T-cell (primary cell): ENCODE measurements around the gene NEUROD1. TPM values are rescaled to one million over a fixed set of nuclear protein-coding genes. Genes with fewer than 3 reads are reported as not detected.
"Not testable (repeated sequence)": the region's sequence is repeated elsewhere in the genome, so short reads cannot be mapped to it uniquely, and the experiment has no call there.

Experiments
- ATAC-seq, 4 experiments: fragments of 200-7000 bp in 3 of 4; fragments of 150-1000 bp in 1 of 4; cut with Tn5 transposase; replicated peaks in 1 of 4; 1 replicate in 3 of 4; 2 replicates in 1 of 4; pipeline ENCODE4 v1.10.0; 2021; ENCODE audit warnings: moderate library complexity in 3 of 4, mild to moderate bottlenecking in 2 of 4, moderate number of reproducible peaks in 1 of 4
- CTCF ChIA-PET, 2 donors: fragments of 300-600 bp; sonication (Branson Sonifier 250); formaldehyde crosslinking; loops; one replicate each; lab custom pipeline; 2022; ENCODE audit warnings: antibody characterized with exemption in 2 of 2; lab: Charles Lee
- POLR2A ChIA-PET, 2 donors: fragments of 300-600 bp; sonication (Branson Sonifier 250); formaldehyde crosslinking; loops; one replicate each; lab custom pipeline; 2022; ENCODE audit warnings: antibody characterized with exemption in 2 of 2; lab: Charles Lee
- DNase-seq, 35 experiments: peaks; one replicate each; pipeline versions ENCODE4 v3.0.0 to v3.0.0-alpha.2; 2013 to 2023
- H3K27ac ChIP-seq: one replicate; pipeline ENCODE4 v1.5.1; 2013; ENCODE audit warnings: low read length
- H3K27me3 ChIP-seq, 2 experiments: replicated peaks in 1 of 2; 1 replicate in 1 of 2; 2 replicates in 1 of 2; pipeline versions ENCODE4 v1.6.1 to v1.7.0; 2013; ENCODE audit warnings: low read length in 1 of 2, mixed read lengths in 1 of 2; ENCODE audit not compliant: control insufficient read depth in 2 of 2, insufficient read depth in 2 of 2; ENCODE audit errors: extremely low read depth in 1 of 2
- H3K36me3 ChIP-seq, 2 donors: 1 replicate in 1 of 2; 2 replicates in 1 of 2; pipeline versions ENCODE4 v1.6.1 to v1.7.0; 2013; ENCODE audit warnings: low read length in 1 of 2; ENCODE audit not compliant: control insufficient read depth in 2 of 2, insufficient read depth in 1 of 2; ENCODE audit errors: extremely low read depth in 1 of 2
- H3K4me1 ChIP-seq, 2 experiments: 1 replicate in 1 of 2; 2 replicates in 1 of 2; pipeline versions ENCODE4 v1.6.1 to v1.7.0; 2013; ENCODE audit warnings: low read length in 2 of 2, mixed read lengths in 1 of 2; ENCODE audit not compliant: insufficient read depth in 2 of 2, control insufficient read depth in 1 of 2; ENCODE audit errors: extremely low read depth in 1 of 2
- H3K4me3 ChIP-seq, 2 donors: 1 replicate in 1 of 2; 2 replicates in 1 of 2; pipeline versions ENCODE4 v1.5.1 to v1.7.0; 2013; ENCODE audit warnings: mild to moderate bottlenecking in 2 of 2, low read length in 1 of 2, moderate library complexity in 1 of 2; ENCODE audit not compliant: control insufficient read depth in 1 of 2; ENCODE audit errors: extremely low read depth in 1 of 2
- H3K9me3 ChIP-seq: 2 replicates; pipeline ENCODE4 v1.7.0; 2013
- H3K27ac Mint-ChIP-seq, 2 donors: one replicate each; pipeline ENCODE4 v1.8.0; 2020 to 2021; ENCODE audit warnings: mild to moderate bottlenecking in 2 of 2, mixed read lengths in 2 of 2
- H3K27me3 Mint-ChIP-seq, 2 donors: one replicate each; pipeline ENCODE4 v1.8.0; 2021 to 2022; ENCODE audit warnings: mixed read lengths in 2 of 2
- H3K36me3 Mint-ChIP-seq: one replicate; pipeline ENCODE4 v1.8.0; 2021; ENCODE audit warnings: mixed read lengths
- H3K4me1 Mint-ChIP-seq, 3 donors: one replicate each; pipeline ENCODE4 v1.8.0; 2020 to 2022; ENCODE audit warnings: mixed read lengths in 3 of 3, mild to moderate bottlenecking in 1 of 3
- H3K4me3 Mint-ChIP-seq, 3 donors: one replicate each; pipeline ENCODE4 v1.8.0; 2020 to 2022; ENCODE audit warnings: mild to moderate bottlenecking in 3 of 3, mixed read lengths in 3 of 3, moderate library complexity in 3 of 3
- H3K9me3 Mint-ChIP-seq, 3 donors: one replicate each; pipeline ENCODE4 v1.8.0; 2020 to 2022; ENCODE audit warnings: mixed read lengths in 3 of 3
- WGBS: methylation state at CpG from one replicate; pipeline ENCODE4 v1.1.5; 2013; ENCODE audit warnings: missing lambda C conversion rate; ENCODE audit not compliant: insufficient coverage; 5-methylcytosine and 5-hydroxymethylcytosine counted together
- total RNA-seq, 35 experiments: library from RNA in 6 of 35; stranded (reverse) in 6 of 35; fragments of 120-200 nt in 1 of 35; gene quantifications; one replicate each; pipeline versions ENCODE4 v1.2.1 to v1.2.4 and lab custom pipeline; 2013 to 2026

The NEUROD1 gene
- total RNA-seq (not detected), total RNA-seq (lab: John Stamatoyannopoulos, UW) (0 to 0.08 (median 0) reads per million in 29 experiments)
- total RNA-seq (2013), result not detected

GRCh38 chr2:181680055-181680936 lies at the start of gene NEUROD1:
TSS of gene NEUROD1 (minus strand) at chr2:181680517. CDS start at chr2:181678860, 1,657 bp downstream.
- peaks cover 0 to 18% (median 4%) of the 10 kb centered on the region in 3 donors for H3K9me3 Mint-ChIP-seq
- peaks cover 3% of the 10 kb centered on the region for H3K36me3 Mint-ChIP-seq
- H3K4me1 Mint-ChIP-seq, result peaks cover 54 to 60% (median 54%) of the 10 kb centered on the region in 3 donors
- peak within 1 kb of the TSS in 1 of 2 donors; percentile 54 for H3K4me3 ChIP-seq
- no peaks in the 10 kb centered on the region for H3K36me3 ChIP-seq
- POLR2A ChIA-PET, result no interaction called here
- peaks cover 2% of the 10 kb centered on the region for H3K9me3 ChIP-seq
- H3K27ac Mint-ChIP-seq, result peak within 1 kb of the TSS in 1 of 2 donors; percentile 42
- CTCF ChIA-PET, result interaction anchor here in 1 of 2 donors (0.8 to 0.9 kb wide), 2 partner anchors 35 to 217 kb away, joined by 3 read pairs; no protein-coding TSS in a partner anchor
- H3K4me3 Mint-ChIP-seq, result peak within 1 kb of the TSS; percentile 54 to 68 (median 59)
- ATAC-seq (no peak), DNase-seq (no peak)
- WGBS, result 3% methylated on average over 41 of the region's 45 CpGs
- H3K27me3 ChIP-seq, result peaks cover 46 to 72% of the 10 kb centered on the region in 2 experiments
- no peak within 1 kb of the TSS for H3K27ac ChIP-seq
- peaks cover 10 to 55% of the 10 kb centered on the region in 2 experiments for H3K4me1 ChIP-seq
- peaks cover 78 to 79% of the 10 kb centered on the region in 2 donors for H3K27me3 Mint-ChIP-seq

GRCh38 chr2:181725476-181725875 lies 45.2 kb upstream of the NEUROD1 start:
- ChIA-PET CTCF (no interaction called here), POLR2A (interaction anchor here in 1 of 2 donors (0.7 kb wide), 1 partner anchor 109 kb away, joined by 3 read pairs; no protein-coding TSS in a partner anchor)
- Histone ChIP-seq H3K4me1 (no peaks in the 10 kb centered on the region), H3K9me3 (no peaks in the 10 kb centered on the region), H3K4me3 (no peak overlapping the region), H3K27ac (no peak overlapping the region), H3K36me3 (no peaks in the 10 kb centered on the region), H3K27me3 (peaks cover 0 to 2% of the 10 kb centered on the region in 2 experiments)
- Mint-ChIP-seq H3K9me3 (no peaks in the 10 kb centered on the region), H3K4me1 (no peaks in the 10 kb centered on the region), H3K27ac (no peak overlapping the region), H3K36me3 (no peaks in the 10 kb centered on the region), H3K4me3 (no peak overlapping the region), H3K27me3 (peaks cover 27 to 32% of the 10 kb centered on the region in 2 donors)
- no peak for DNase-seq
- no peak for ATAC-seq
- WGBS, result no CpG with 5 or more reads among the region's 1 CpG

- CTCF ChIA-PET, result interaction anchor here (0.6 to 1.7 kb wide), 2 partner anchors 9 to 229 kb away, joined by 3 to 7 read pairs; no protein-coding TSS in a partner anchor
- POLR2A ChIA-PET, result no interaction called here
- no peak for ATAC-seq
Observed at GRCh38 chr2:181724662-181725061, 44.3 kb upstream of the NEUROD1 start.

GRCh38 chr2:181723731-181724130 lies 43.4 kb upstream of the NEUROD1 start:
- Mint-ChIP-seq H3K36me3 (no peaks in the 10 kb centered on the region), H3K27ac (no peak overlapping the region), H3K4me1 (no peaks in the 10 kb centered on the region), H3K4me3 (no peak overlapping the region), H3K9me3 (no peaks in the 10 kb centered on the region), H3K27me3 (peaks cover 25 to 26% of the 10 kb centered on the region in 2 donors)
- H3K9me3 ChIP-seq, result no peaks in the 10 kb centered on the region
- H3K27ac ChIP-seq, result no peak overlapping the region
- ChIA-PET POLR2A (no interaction called here), CTCF (interaction anchor here (0.7 to 1.7 kb wide), 4 partner anchors 8 to 612 kb away, joined by 3 to 9 read pairs (median 6); no protein-coding TSS in a partner anchor)
- H3K27me3 ChIP-seq, result peaks cover 0 to 2% of the 10 kb centered on the region in 2 experiments
- WGBS, result no CpG with 5 or more reads among the region's 2 CpGs
- no peaks in the 10 kb centered on the region for H3K4me1 ChIP-seq
- ATAC-seq (no peak), DNase-seq (no peak)
- H3K4me3 ChIP-seq, result no peak overlapping the region
- H3K36me3 ChIP-seq, result no peaks in the 10 kb centered on the region

More at GRCh38 chr2:181724662-181725061, 44.3 kb upstream of the NEUROD1 start:
- H3K9me3 ChIP-seq, result no peaks in the 10 kb centered on the region
- H3K27ac Mint-ChIP-seq, result no peak overlapping the region
- H3K27ac ChIP-seq, result no peak overlapping the region
- H3K36me3 Mint-ChIP-seq, result no peaks in the 10 kb centered on the region
- no peaks in the 10 kb centered on the region for H3K4me1 ChIP-seq
- H3K27me3 Mint-ChIP-seq, result peaks cover 26 to 27% of the 10 kb centered on the region in 2 donors
- H3K4me3 Mint-ChIP-seq, result no peak overlapping the region
- H3K4me3 ChIP-seq, result no peak overlapping the region
- H3K9me3 Mint-ChIP-seq, result no peaks in the 10 kb centered on the region
- H3K36me3 ChIP-seq, result no peaks in the 10 kb centered on the region
- H3K4me1 Mint-ChIP-seq, result no peaks in the 10 kb centered on the region
- no peak for DNase-seq
- H3K27me3 ChIP-seq, result peaks cover 0 to 2% of the 10 kb centered on the region in 2 experiments

- H3K36me3 Mint-ChIP-seq, result no peaks in the 10 kb centered on the region
- ATAC-seq (peak; percentile 43 to 84 (median 73)), DNase-seq (peak; percentile 9 to 86 (median 56))
- Histone ChIP-seq H3K27me3 (peaks cover 0 to 2% of the 10 kb centered on the region in 2 experiments), H3K9me3 (no peaks in the 10 kb centered on the region), H3K4me1 (no peaks in the 10 kb centered on the region), H3K36me3 (no peaks in the 10 kb centered on the region), H3K4me3 (no peak overlapping the region), H3K27ac (no peak overlapping the region)
- no peak overlapping the region for H3K4me3 Mint-ChIP-seq
- CTCF ChIA-PET, result interaction anchor here (0.5 to 5.3 kb wide), 56 partner anchors 8 to 1591 kb away, joined by 3 to 43 read pairs (median 4); no protein-coding TSS in a partner anchor
- H3K9me3 Mint-ChIP-seq, result no peaks in the 10 kb centered on the region
- no peaks in the 10 kb centered on the region for H3K27me3 Mint-ChIP-seq
- no peaks in the 10 kb centered on the region for H3K4me1 Mint-ChIP-seq
- POLR2A ChIA-PET, result interaction anchor here in 1 of 2 donors (0.6 kb wide), 1 partner anchor 32 kb away, joined by 3 read pairs; no protein-coding TSS in a partner anchor
- no CpG with 5 or more reads among the region's 2 CpGs for WGBS
- no peak overlapping the region for H3K27ac Mint-ChIP-seq
Observed at GRCh38 chr2:181715033-181715630, 34.8 kb upstream of the NEUROD1 start.

- H3K27ac ChIP-seq, H3K4me3 ChIP-seq, H3K27me3 ChIP-seq, DNase-seq, ATAC-seq, H3K4me1 Mint-ChIP-seq, H3K36me3 Mint-ChIP-seq, H3K4me1 ChIP-seq, CTCF ChIA-PET, H3K27me3 Mint-ChIP-seq, H3K36me3 ChIP-seq, H3K4me3 Mint-ChIP-seq, H3K9me3 ChIP-seq, H3K9me3 Mint-ChIP-seq, POLR2A ChIA-PET, H3K27ac Mint-ChIP-seq: not testable (repeated sequence)
Observed at GRCh38 chr2:181711051-181711450, 30.7 kb upstream of the NEUROD1 start.
